ENCODE results near the gene LHFPL6.

LHFPL6 gene

GRCh38 chr13:39455521-39456175 lies 147.3 kb downstream of the LHFPL6 start:
- Histone ChIP-seq H3K18ac (ENCODE audit: low read length) (no peak overlapping the region), H3K9ac (ENCODE audit: low read length) (no peak overlapping the region), H2BK5ac (ENCODE audit: low read length) (no peak overlapping the region), H3K4me3 (ENCODE audit: low read length) (no peak overlapping the region), H3K23ac (ENCODE audit: low read length) (no peak overlapping the region), H4K5ac (ENCODE audit: low read length) (no peak overlapping the region), H3K4me1 (ENCODE audit: control insufficient read depth, low read depth, low read length) (no peaks in the 10 kb centered on the region), H2BK120ac (ENCODE audit: low read depth, low read length) (no peak overlapping the region), H3K27me3 (ENCODE audit: insufficient read depth, low read length, poor library complexity) (no peaks in the 10 kb centered on the region), H2AK5ac (ENCODE audit: low read length) (no peak overlapping the region), H2BK15ac (replicated peaks; ENCODE audit: low read depth) (no peak overlapping the region), H3K27ac (ENCODE audit: low read depth, low read length) (no peak overlapping the region), H3K36me3 (ENCODE audit: control insufficient read depth, insufficient read depth, low read length) (no peaks in the 10 kb centered on the region), H3K4ac (ENCODE audit: low read depth, low read length) (no peak overlapping the region), H4K8ac (ENCODE audit: low read depth, low read length) (no peak overlapping the region), H3K79me2 (ENCODE audit: control insufficient read depth, insufficient read depth, low read length) (no peaks in the 10 kb centered on the region), H3K79me1 (ENCODE audit: low read length) (no peaks in the 10 kb centered on the region), H3K56ac (ENCODE audit: low read length) (no peak overlapping the region), H3K4me2 (ENCODE audit: low read length) (no peak overlapping the region)
- DNase-seq: peak; percentile 74
- WGBS (ENCODE audit: extremely low coverage, insufficient coverage, low lambda C conversion rate): no CpG with 5 or more reads among the region's 4 CpGs

GRCh38 chr13:39452834-39453233 lies 150.2 kb downstream of the LHFPL6 start:
- no peak overlapping the region for H3K4ac ChIP-seq (ENCODE audit: low read depth, low read length)
- no CpG with 5 or more reads among the region's 1 CpG for WGBS (ENCODE audit: extremely low coverage, insufficient coverage, low lambda C conversion rate)
- DNase-seq: no peak

GRCh38 chr13:39452417-39452816 lies 150.6 kb downstream of the LHFPL6 start:
- H3K23ac ChIP-seq (ENCODE audit: low read length): no peak overlapping the region
- no CpG with 5 or more reads among the region's 3 CpGs for WGBS (ENCODE audit: extremely low coverage, insufficient coverage, low lambda C conversion rate)
- no peak overlapping the region for H4K5ac ChIP-seq (ENCODE audit: low read length)
- no peak overlapping the region for H2BK15ac ChIP-seq (replicated peaks; ENCODE audit: low read depth)
- H2BK120ac ChIP-seq (ENCODE audit: low read depth, low read length): no peak overlapping the region
- H2BK5ac ChIP-seq (ENCODE audit: low read length): no peak overlapping the region
- no peak overlapping the region for H3K27ac ChIP-seq (ENCODE audit: low read depth, low read length)
- no peaks in the 10 kb centered on the region for H3K79me2 ChIP-seq (ENCODE audit: control insufficient read depth, insufficient read depth, low read length)
- H3K36me3 ChIP-seq (ENCODE audit: control insufficient read depth, insufficient read depth, low read length): no peaks in the 10 kb centered on the region
- no peak overlapping the region for H3K56ac ChIP-seq (ENCODE audit: low read length)
- H3K4ac ChIP-seq (ENCODE audit: low read depth, low read length): no peak overlapping the region
- H3K18ac ChIP-seq (ENCODE audit: low read length): no peak overlapping the region
- peak; percentile 20 for DNase-seq
- no peak overlapping the region for H2AK5ac ChIP-seq (ENCODE audit: low read length)
- H3K4me2 ChIP-seq (ENCODE audit: low read length): no peak overlapping the region
- no peak overlapping the region for H4K8ac ChIP-seq (ENCODE audit: low read depth, low read length)
- no peaks in the 10 kb centered on the region for H3K79me1 ChIP-seq (ENCODE audit: low read length)
- H3K4me3 ChIP-seq (ENCODE audit: low read length): no peak overlapping the region
- H3K4me1 ChIP-seq (ENCODE audit: control insufficient read depth, low read depth, low read length): no peaks in the 10 kb centered on the region
- no peak overlapping the region for H3K9ac ChIP-seq (ENCODE audit: low read length)
- no peaks in the 10 kb centered on the region for H3K27me3 ChIP-seq (ENCODE audit: insufficient read depth, low read length, poor library complexity)

More at GRCh38 chr13:39452834-39453233, 150.2 kb downstream of the LHFPL6 start:
- Histone ChIP-seq H2BK5ac (ENCODE audit: low read length) (no peak overlapping the region), H3K4me2 (ENCODE audit: low read length) (no peak overlapping the region), H3K4me1 (ENCODE audit: control insufficient read depth, low read depth, low read length) (no peaks in the 10 kb centered on the region), H3K18ac (ENCODE audit: low read length) (no peak overlapping the region), H4K8ac (ENCODE audit: low read depth, low read length) (no peak overlapping the region), H3K23ac (ENCODE audit: low read length) (no peak overlapping the region), H3K27me3 (ENCODE audit: insufficient read depth, low read length, poor library complexity) (no peaks in the 10 kb centered on the region), H4K5ac (ENCODE audit: low read length) (no peak overlapping the region), H3K79me2 (ENCODE audit: control insufficient read depth, insufficient read depth, low read length) (no peaks in the 10 kb centered on the region), H3K56ac (ENCODE audit: low read length) (no peak overlapping the region), H3K79me1 (ENCODE audit: low read length) (no peaks in the 10 kb centered on the region), H3K4me3 (ENCODE audit: low read length) (no peak overlapping the region), H3K27ac (ENCODE audit: low read depth, low read length) (no peak overlapping the region), H2BK120ac (ENCODE audit: low read depth, low read length) (no peak overlapping the region), H2BK15ac (replicated peaks; ENCODE audit: low read depth) (peak overlapping the region; percentile 6), H3K9ac (ENCODE audit: low read length) (no peak overlapping the region), H3K36me3 (ENCODE audit: control insufficient read depth, insufficient read depth, low read length) (no peaks in the 10 kb centered on the region), H2AK5ac (ENCODE audit: low read length) (no peak overlapping the region)

GRCh38 chr13:39451860-39452301 lies 151.1 kb downstream of the LHFPL6 start:
- H3K9ac ChIP-seq (ENCODE audit: low read length): no peak overlapping the region
- H3K79me1 ChIP-seq (ENCODE audit: low read length): no peaks in the 10 kb centered on the region
- H3K79me2 ChIP-seq (ENCODE audit: control insufficient read depth, insufficient read depth, low read length): no peaks in the 10 kb centered on the region
- H2AK5ac ChIP-seq (ENCODE audit: low read length): no peak overlapping the region
- no peak overlapping the region for H3K4ac ChIP-seq (ENCODE audit: low read depth, low read length)
- no peaks in the 10 kb centered on the region for H3K36me3 ChIP-seq (ENCODE audit: control insufficient read depth, insufficient read depth, low read length)
- no peak overlapping the region for H4K5ac ChIP-seq (ENCODE audit: low read length)
- no peak overlapping the region for H2BK15ac ChIP-seq (replicated peaks; ENCODE audit: low read depth)
- no peak overlapping the region for H2BK120ac ChIP-seq (ENCODE audit: low read depth, low read length)
- H4K8ac ChIP-seq (ENCODE audit: low read depth, low read length): peak overlapping the region; percentile 81
- H2BK5ac ChIP-seq (ENCODE audit: low read length): no peak overlapping the region
- no peak overlapping the region for H3K27ac ChIP-seq (ENCODE audit: low read depth, low read length)
- no peaks in the 10 kb centered on the region for H3K4me1 ChIP-seq (ENCODE audit: control insufficient read depth, low read depth, low read length)
- no peak for DNase-seq
- no CpG with 5 or more reads among the region's 4 CpGs for whole genome bisulfite sequencing (ENCODE audit: extremely low coverage, insufficient coverage, low lambda C conversion rate)
- H3K56ac ChIP-seq (ENCODE audit: low read length): no peak overlapping the region
- no peak overlapping the region for H3K18ac ChIP-seq (ENCODE audit: low read length)
- no peak overlapping the region for H3K4me2 ChIP-seq (ENCODE audit: low read length)
- no peak overlapping the region for H3K23ac ChIP-seq (ENCODE audit: low read length)
- H3K4me3 ChIP-seq (ENCODE audit: low read length): no peak overlapping the region
- H3K27me3 ChIP-seq (ENCODE audit: insufficient read depth, low read length, poor library complexity): no peaks in the 10 kb centered on the region

- Histone ChIP-seq H3K4me2 (ENCODE audit: low read length) (no peak overlapping the region), H3K56ac (ENCODE audit: low read length) (no peak overlapping the region), H2BK5ac (ENCODE audit: low read length) (no peak overlapping the region), H3K36me3 (ENCODE audit: control insufficient read depth, insufficient read depth, low read length) (no peaks in the 10 kb centered on the region), H3K27me3 (ENCODE audit: insufficient read depth, low read length, poor library complexity) (no peaks in the 10 kb centered on the region), H3K4ac (ENCODE audit: low read depth, low read length) (no peak overlapping the region), H3K4me3 (ENCODE audit: low read length) (no peak overlapping the region), H4K5ac (ENCODE audit: low read length) (no peak overlapping the region), H2BK15ac (replicated peaks; ENCODE audit: low read depth) (no peak overlapping the region), H2AK5ac (ENCODE audit: low read length) (no peak overlapping the region), H3K79me1 (ENCODE audit: low read length) (no peaks in the 10 kb centered on the region), H3K23ac (ENCODE audit: low read length) (no peak overlapping the region), H3K79me2 (ENCODE audit: control insufficient read depth, insufficient read depth, low read length) (no peaks in the 10 kb centered on the region), H3K27ac (ENCODE audit: low read depth, low read length) (no peak overlapping the region), H3K18ac (ENCODE audit: low read length) (no peak overlapping the region), H3K4me1 (ENCODE audit: control insufficient read depth, low read depth, low read length) (no peaks in the 10 kb centered on the region), H2BK120ac (ENCODE audit: low read depth, low read length) (no peak overlapping the region), H4K8ac (ENCODE audit: low read depth, low read length) (no peak overlapping the region), H3K9ac (ENCODE audit: low read length) (no peak overlapping the region)
- no peak for DNase-seq
- WGBS (ENCODE audit: extremely low coverage, insufficient coverage, low lambda C conversion rate): no CpG with 5 or more reads among the region's 1 CpG
Observed at GRCh38 chr13:39451301-39451700, 151.7 kb downstream of the LHFPL6 start.

GRCh38 chr13:39450176-39450575 lies 152.8 kb downstream of the LHFPL6 start:
- no peak overlapping the region for H3K4ac ChIP-seq (ENCODE audit: low read depth, low read length)
- H2AK5ac ChIP-seq (ENCODE audit: low read length): no peak overlapping the region
- H3K79me2 ChIP-seq (ENCODE audit: control insufficient read depth, insufficient read depth, low read length): no peaks in the 10 kb centered on the region
- no peak overlapping the region for H3K18ac ChIP-seq (ENCODE audit: low read length)
- no peaks in the 10 kb centered on the region for H3K4me1 ChIP-seq (ENCODE audit: control insufficient read depth, low read depth, low read length)
- no peak for DNase-seq
- no peak overlapping the region for H4K8ac ChIP-seq (ENCODE audit: low read depth, low read length)
- no peaks in the 10 kb centered on the region for H3K79me1 ChIP-seq (ENCODE audit: low read length)
- H2BK15ac ChIP-seq (replicated peaks; ENCODE audit: low read depth): no peak overlapping the region
- no peak overlapping the region for H4K5ac ChIP-seq (ENCODE audit: low read length)
- no peak overlapping the region for H2BK5ac ChIP-seq (ENCODE audit: low read length)
- H3K9ac ChIP-seq (ENCODE audit: low read length): no peak overlapping the region
- H3K27me3 ChIP-seq (ENCODE audit: insufficient read depth, low read length, poor library complexity): no peaks in the 10 kb centered on the region
- no peaks in the 10 kb centered on the region for H3K36me3 ChIP-seq (ENCODE audit: control insufficient read depth, insufficient read depth, low read length)
- H2BK120ac ChIP-seq (ENCODE audit: low read depth, low read length): no peak overlapping the region
- H3K56ac ChIP-seq (ENCODE audit: low read length): no peak overlapping the region
- no peak overlapping the region for H3K23ac ChIP-seq (ENCODE audit: low read length)
- H3K4me3 ChIP-seq (ENCODE audit: low read length): no peak overlapping the region
- no peak overlapping the region for H3K27ac ChIP-seq (ENCODE audit: low read depth, low read length)
- no peak overlapping the region for H3K4me2 ChIP-seq (ENCODE audit: low read length)
